HFFc6 (cell line): ENCODE measurements around the gene MED15. TPM values are rescaled to one million over a fixed set of nuclear protein-coding genes. Genes with fewer than 3 reads are reported as not detected.

Experiments
- DNase-seq: peaks from one replicate; pipeline ENCODE4 v3.0.0-alpha.2; 2018
- H3K27ac Mint-ChIP-seq: 2 replicates; pipeline ENCODE4 v1.8.0; 2020; ENCODE audit warnings: mild to moderate bottlenecking, mixed read lengths
- H3K27me3 Mint-ChIP-seq: 2 replicates; pipeline ENCODE4 v1.8.0; 2021; ENCODE audit warnings: mild to moderate bottlenecking, moderate library complexity, mixed read lengths; ENCODE audit not compliant: insufficient read depth
- H3K36me3 Mint-ChIP-seq: 2 replicates; pipeline ENCODE4 v1.8.0; 2021; ENCODE audit warnings: low read depth, mixed read lengths
- H3K4me1 Mint-ChIP-seq: 2 replicates; pipeline ENCODE4 v1.8.0; 2020; ENCODE audit warnings: low read depth, mixed read lengths
- H3K4me3 Mint-ChIP-seq: 2 replicates; pipeline ENCODE4 v1.8.0; 2020; ENCODE audit warnings: mild to moderate bottlenecking, moderate library complexity, mixed read lengths
- H3K9me3 Mint-ChIP-seq: 2 replicates; pipeline ENCODE4 v1.8.0; 2020; ENCODE audit warnings: mild to moderate bottlenecking, mixed read lengths
- total RNA-seq, 6 experiments: library from RNA; stranded (reverse); fragmentation: NEBNext Ultra II Directional; extraction: Animal tissue kit (Norgen Biotek cat#: 25700); gene quantifications; 2 replicates in 1 of 6; 3 replicates in 5 of 6; pipeline ENCODE4 v1.2.3, GENCODE V29; 2021
- TF ChIP-seq, protein P1 (sequence below): fragments of 200-600 bp; sonication (generic); IDR thresholded peaks from 2 replicates; pipeline ENCODE4 v1.5.0; 2021; ENCODE audit warnings: antibody characterized with exemption, mild to moderate bottlenecking

MED15 gene
- total RNA-seq, 6 experiments from 2014 or later: 128 to 148 (median 136) TPM

DNA sequence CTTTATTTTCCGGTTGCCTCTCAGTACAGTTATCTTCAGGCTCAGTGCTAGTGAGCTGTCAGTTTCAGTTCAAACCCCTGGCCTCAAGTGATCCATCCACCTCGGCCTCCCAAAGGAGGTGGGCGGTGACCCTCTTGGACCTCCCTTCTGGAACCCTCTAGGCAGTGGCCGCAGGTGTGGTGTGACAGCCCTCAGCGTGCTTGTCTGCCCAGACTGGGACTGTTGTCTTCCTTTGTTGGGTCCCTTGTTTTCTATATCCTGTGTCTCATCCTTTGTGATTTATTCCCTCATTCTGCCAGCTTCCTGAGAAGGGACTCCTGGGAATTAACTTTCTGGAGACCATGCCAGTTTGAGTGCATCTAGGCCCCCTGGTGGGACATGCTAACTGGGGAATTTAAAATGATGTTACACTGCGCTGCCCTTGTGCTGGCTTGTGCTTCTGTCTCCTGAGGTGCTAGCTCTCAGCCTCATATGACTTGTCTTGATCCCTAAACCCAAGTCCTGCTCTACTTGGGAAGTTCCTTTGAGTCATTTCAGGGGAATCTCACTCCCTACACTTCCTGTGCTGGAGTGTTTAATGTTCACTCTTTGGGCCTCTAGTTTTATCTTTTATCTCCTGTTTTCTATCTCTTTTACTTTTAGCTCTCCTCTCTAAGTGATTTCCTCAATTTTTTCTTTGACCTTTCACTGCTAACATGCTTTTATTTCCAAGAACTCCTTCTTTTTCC, 19.4 kb downstream of the MED15 start:
- Mint-ChIP-seq H3K27ac (peak overlapping the region; percentile 95), H3K4me1 (peaks cover 81% of the 10 kb centered on the region), H3K36me3 (peaks cover 40% of the 10 kb centered on the region), H3K27me3 (peaks cover 2% of the 10 kb centered on the region; the same call in 1 of the 2 replicates), H3K4me3 (peak overlapping the region; percentile 79), H3K9me3 (no peaks in the 10 kb centered on the region)
- DNase-seq: peak; percentile 88
- TF ChIP-seq, protein P1, sequence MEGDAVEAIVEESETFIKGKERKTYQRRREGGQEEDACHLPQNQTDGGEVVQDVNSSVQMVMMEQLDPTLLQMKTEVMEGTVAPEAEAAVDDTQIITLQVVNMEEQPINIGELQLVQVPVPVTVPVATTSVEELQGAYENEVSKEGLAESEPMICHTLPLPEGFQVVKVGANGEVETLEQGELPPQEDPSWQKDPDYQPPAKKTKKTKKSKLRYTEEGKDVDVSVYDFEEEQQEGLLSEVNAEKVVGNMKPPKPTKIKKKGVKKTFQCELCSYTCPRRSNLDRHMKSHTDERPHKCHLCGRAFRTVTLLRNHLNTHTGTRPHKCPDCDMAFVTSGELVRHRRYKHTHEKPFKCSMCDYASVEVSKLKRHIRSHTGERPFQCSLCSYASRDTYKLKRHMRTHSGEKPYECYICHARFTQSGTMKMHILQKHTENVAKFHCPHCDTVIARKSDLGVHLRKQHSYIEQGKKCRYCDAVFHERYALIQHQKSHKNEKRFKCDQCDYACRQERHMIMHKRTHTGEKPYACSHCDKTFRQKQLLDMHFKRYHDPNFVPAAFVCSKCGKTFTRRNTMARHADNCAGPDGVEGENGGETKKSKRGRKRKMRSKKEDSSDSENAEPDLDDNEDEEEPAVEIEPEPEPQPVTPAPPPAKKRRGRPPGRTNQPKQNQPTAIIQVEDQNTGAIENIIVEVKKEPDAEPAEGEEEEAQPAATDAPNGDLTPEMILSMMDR: peak; percentile 68

DNA sequence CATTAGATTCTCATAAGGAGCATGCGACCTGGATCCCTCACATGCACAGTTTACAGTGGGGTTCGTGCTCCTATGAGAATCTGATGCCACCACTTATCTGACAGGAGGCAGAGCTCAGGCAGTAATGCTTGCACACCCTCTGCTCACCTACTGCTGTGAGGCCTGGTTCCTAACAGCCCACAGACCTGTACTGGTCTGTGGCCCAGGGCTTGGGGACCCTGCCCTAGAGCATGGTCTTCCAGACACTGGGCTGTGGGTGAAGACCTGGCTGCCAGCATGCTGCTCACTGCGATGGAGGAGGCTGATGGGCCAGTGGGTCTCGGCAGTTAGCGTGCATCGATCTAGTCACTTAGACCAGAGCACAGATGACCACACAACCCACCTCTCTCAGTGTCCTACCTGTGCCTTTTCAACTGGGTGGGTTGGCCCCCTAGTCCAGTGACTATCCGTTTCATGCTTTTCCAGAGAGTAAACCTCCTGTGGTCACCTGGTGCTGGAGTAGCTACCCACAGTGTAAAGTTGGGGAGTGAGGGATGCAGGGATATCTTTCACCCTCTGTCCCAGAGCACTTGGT, 21.1 kb downstream of the MED15 start:
- H3K27me3 Mint-ChIP-seq: peaks cover 3% of the 10 kb centered on the region
- H3K27ac Mint-ChIP-seq: peak overlapping the region; percentile 95
- no peak for DNase-seq
- TF ChIP-seq, protein P1: no peak
- H3K4me1 Mint-ChIP-seq: peaks cover 82% of the 10 kb centered on the region
- H3K4me3 Mint-ChIP-seq: peak overlapping the region; percentile 74; the same call in 1 of the 2 replicates
- H3K36me3 Mint-ChIP-seq: peaks cover 31% of the 10 kb centered on the region
- H3K9me3 Mint-ChIP-seq: no peaks in the 10 kb centered on the region

DNA sequence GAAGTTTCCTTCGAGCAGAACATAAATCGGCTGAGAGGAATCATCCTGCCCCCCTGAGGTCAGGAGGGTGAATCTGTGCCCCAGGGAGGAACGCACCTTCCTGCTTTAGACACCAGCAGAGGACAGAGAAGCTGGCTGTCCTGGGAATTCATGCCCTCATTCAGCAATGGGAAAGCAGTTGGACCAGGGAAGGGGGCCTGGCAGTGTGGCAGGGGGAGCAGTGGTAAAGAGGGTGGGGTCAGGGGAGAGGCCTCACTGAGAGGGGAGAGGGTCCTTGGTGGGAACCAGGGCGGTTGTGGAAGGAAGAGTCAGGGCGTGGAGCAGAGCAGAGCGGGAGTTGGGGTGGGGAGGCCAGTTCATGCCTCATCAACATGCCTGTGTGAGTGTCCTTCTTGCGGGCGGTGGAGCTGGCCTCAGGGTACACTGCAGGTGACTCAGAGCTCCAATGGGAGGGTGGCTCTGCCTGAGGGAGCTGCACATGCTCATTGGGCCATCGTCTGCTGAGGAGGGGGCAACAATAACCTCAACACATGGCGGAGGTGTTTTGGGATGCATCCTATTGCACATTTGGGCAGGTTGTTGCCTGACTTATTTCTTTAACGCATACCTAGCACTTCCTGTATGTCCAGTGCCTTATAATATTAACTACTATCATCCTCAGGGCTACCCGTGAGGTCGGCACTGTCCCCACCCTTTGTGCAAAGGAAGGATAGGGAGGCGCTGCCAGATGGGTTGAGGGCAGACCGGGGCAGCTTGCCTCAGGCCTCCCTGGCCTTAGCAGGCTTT, 23.2 kb downstream of the MED15 start:
- DNase-seq: peak; percentile 94
- Mint-ChIP-seq H3K27ac (peak overlapping the region; percentile 99), H3K27me3 (peaks cover 8% of the 10 kb centered on the region), H3K4me3 (peak overlapping the region; percentile 71), H3K4me1 (peaks cover 83% of the 10 kb centered on the region), H3K9me3 (no peaks in the 10 kb centered on the region), H3K36me3 (peaks cover 29% of the 10 kb centered on the region)
- TF ChIP-seq, protein P1: peak; percentile 44

DNA sequence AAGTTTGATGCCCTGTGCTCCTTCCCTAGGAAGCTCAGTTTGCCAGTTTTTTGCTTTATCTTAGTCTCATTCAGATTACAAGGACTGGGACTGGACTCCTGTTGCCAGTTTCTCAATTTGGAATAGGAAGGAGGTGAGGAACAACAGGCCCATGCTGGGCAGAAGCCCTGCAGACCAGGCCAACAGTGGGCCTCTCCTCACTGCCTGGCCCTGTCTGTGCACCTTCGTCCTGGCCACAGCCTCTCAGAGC, 23.7 kb downstream of the MED15 start:
- Mint-ChIP-seq H3K27me3 (peaks cover 8% of the 10 kb centered on the region), H3K36me3 (peaks cover 29% of the 10 kb centered on the region), H3K4me1 (peaks cover 81% of the 10 kb centered on the region), H3K9me3 (no peaks in the 10 kb centered on the region), H3K4me3 (peak overlapping the region; percentile 71), H3K27ac (peak overlapping the region; percentile 99)
- TF ChIP-seq, protein P1: no peak
- no peak for DNase-seq

DNA sequence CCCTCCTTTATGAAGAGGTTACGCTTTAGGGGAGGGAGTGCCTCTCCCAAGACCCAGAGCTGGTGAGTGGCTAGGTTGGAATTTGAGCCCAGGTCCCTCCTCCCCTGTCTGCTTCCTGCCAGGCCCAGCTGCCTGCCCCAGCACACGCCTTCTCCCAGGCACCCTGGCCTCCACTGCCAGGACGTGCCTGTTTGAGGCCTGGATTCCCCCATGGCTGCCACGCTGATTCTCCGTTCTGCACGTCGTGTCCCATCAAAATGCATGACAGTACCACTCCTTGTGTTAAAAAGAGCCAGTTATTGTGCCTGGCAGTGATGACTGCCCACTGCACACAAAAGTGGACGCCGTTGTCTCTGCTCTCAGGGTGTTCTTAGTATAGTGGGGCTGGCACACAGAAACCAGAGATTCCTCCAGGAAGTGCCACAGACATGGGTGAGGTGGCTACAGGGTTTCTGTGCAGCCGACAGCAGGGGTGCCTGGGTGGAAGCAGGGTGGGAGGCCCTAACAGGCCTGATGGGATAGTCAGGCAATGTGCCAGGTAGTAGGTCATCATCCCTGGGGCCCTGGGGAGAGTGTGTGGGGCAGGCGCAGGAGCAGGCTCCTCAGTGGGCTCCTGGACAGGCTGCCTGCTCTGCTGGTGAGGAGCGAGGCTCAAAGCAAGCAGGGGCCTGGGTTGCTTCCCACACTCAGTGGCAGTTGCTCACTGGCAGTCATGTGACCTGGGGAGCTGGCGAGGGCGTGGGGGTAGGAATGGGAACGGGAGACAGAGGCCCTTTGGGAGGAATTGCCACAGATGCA, 24.2 kb downstream of the MED15 start:
- peak; percentile 90 for DNase-seq
- H3K9me3 Mint-ChIP-seq: no peaks in the 10 kb centered on the region
- H3K36me3 Mint-ChIP-seq: peaks cover 28% of the 10 kb centered on the region
- peak overlapping the region; percentile 71 for H3K4me3 Mint-ChIP-seq
- peaks cover 8% of the 10 kb centered on the region for H3K27me3 Mint-ChIP-seq
- peak overlapping the region; percentile 99 for H3K27ac Mint-ChIP-seq
- H3K4me1 Mint-ChIP-seq: peaks cover 80% of the 10 kb centered on the region
- TF ChIP-seq, protein P1: no peak
